Smooth muscle cell (in vitro differentiated cells): ENCODE data around the gene OGA. TPM values are rescaled to one million over a fixed set of nuclear protein-coding genes. Genes with fewer than 3 reads are reported as not detected.

ENCODE experiments used
- DNase-seq: peaks from one replicate; lab custom pipeline; 2025; ENCODE audit not compliant: unreplicated experiment; lab: John Stamatoyannopoulos, UW
- H2AFZ ChIP-seq: fragments of 200-600 bp; sonication (generic); 2 replicates; pipeline ENCODE4 v1.6.0; 2016; ENCODE audit warnings: antibody characterized with exemption, low read depth, mild to moderate bottlenecking
- H3F3A ChIP-seq: fragments of 200-600 bp; sonication (generic); 2 replicates; pipeline ENCODE4 v1.6.0; 2017; ENCODE audit warnings: antibody characterized with exemption, low read depth
- H3K27ac ChIP-seq: fragments of 200-600 bp; sonication (generic); 2 replicates; pipeline ENCODE4 v1.5.1; 2016; ENCODE audit warnings: low read depth, mild to moderate bottlenecking
- H3K27me3 ChIP-seq: fragments of 200-600 bp; sonication (generic); 2 replicates; pipeline ENCODE4 v1.6.1; 2016; ENCODE audit warnings: low read depth, mild to moderate bottlenecking
- H3K36me3 ChIP-seq: fragments of 200-600 bp; sonication (generic); 2 replicates; pipeline ENCODE4 v1.5.1; 2016; ENCODE audit warnings: low read depth
- H3K4me1 ChIP-seq: fragments of 200-600 bp; sonication (generic); 2 replicates; pipeline ENCODE4 v1.5.1; 2016; ENCODE audit warnings: low read depth
- H3K4me2 ChIP-seq: fragments of 200-600 bp; sonication (generic); 2 replicates; pipeline ENCODE4 v1.6.0; 2016; ENCODE audit warnings: mild to moderate bottlenecking
- H3K4me3 ChIP-seq: fragments of 200-600 bp; sonication (generic); 2 replicates; pipeline ENCODE4 v1.5.1; 2016; ENCODE audit warnings: mild to moderate bottlenecking
- H3K79me2 ChIP-seq: fragments of 200-600 bp; sonication (generic); 2 replicates; pipeline ENCODE4 v1.6.0; 2016; ENCODE audit warnings: low read depth, mild to moderate bottlenecking
- H3K9ac ChIP-seq: fragments of 200-600 bp; sonication (generic); 2 replicates; pipeline ENCODE4 v1.6.0; 2016; ENCODE audit warnings: low read depth
- H3K9me3 ChIP-seq: fragments of 200-600 bp; sonication (generic); replicated peaks from 2 replicates; pipeline ENCODE4 v1.5.1; 2016; ENCODE audit warnings: low read depth
- H4K20me1 ChIP-seq: fragments of 200-600 bp; sonication (generic); 2 replicates; pipeline ENCODE4 v1.6.0; 2016; ENCODE audit warnings: low read depth
- WGBS: methylation state at CpG from one replicate; pipeline ENCODE4 v1.1.7; 2016; ENCODE audit warnings: low lambda C conversion rate; 5-methylcytosine and 5-hydroxymethylcytosine counted together
- polyA plus RNA-seq: library from polyadenylated mRNA; unstranded; fragments of >200 nt; fragmentation: Nextera tagmentation; extraction: Ambion mirVana; gene quantifications from 2 replicates; pipeline ENCODE4 v1.2.1, GENCODE V29; 2016
- total RNA-seq: library from RNA; depleted of rRNA; stranded (reverse); fragments of >200 nt; gene quantifications from 2 replicates; pipeline ENCODE4 v1.2.3, GENCODE V29; 2014
- TF ChIP-seq, protein P1 (sequence below): fragments of 200-600 bp; sonication (generic); IDR thresholded peaks from 2 replicates; pipeline ENCODE4 v1.5.1; 2017; ENCODE audit warnings: borderline replicate concordance, mild to moderate bottlenecking, antibody characterized with exemption; ENCODE audit not compliant: insufficient read depth, poor library complexity, severe bottlenecking

The OGA gene
- total and polyA plus RNA-seq, 2 experiments from 2014 or later = 54.8 to 98.6 TPM

DNA sequence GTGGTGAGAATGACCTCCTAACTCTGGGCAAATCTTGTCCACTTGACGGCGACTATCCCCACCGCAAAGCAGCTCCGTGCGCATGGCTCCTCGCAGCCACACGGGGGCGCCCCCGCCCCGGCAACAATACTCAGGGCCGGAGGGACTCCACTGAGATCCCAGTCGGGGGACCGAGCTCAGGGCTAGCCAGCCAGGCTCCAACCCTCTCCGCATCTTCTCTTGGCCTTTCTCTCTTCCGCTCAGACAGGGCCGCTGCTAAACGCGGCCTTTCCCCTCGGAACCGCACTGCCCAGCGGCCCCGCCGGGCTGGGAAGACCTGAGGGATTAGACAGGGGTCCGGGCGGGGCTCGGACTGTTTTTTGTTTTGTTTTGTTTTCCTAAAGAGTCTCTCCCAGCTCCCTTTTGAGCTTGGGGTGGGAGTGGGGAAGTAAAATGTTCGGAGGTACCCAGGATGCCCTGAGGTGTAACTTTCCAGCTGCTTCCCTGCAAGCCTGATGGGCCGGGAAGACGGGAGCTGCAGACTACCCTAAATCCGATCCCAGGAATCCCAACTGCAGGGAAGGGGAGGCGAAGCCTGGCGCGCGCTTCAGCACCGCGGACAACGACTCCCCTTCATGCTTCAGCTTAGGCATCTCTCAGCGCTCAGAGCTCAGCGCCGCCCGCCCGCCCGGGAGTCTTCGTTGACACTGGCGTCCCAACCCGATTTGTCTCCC is 22.7 kb upstream of the OGA start:
- H4K20me1 ChIP-seq = peaks cover 84% of the 10 kb centered on the region
- no peak overlapping the region for H3K27ac ChIP-seq
- WGBS = 5% methylated on average over 46 of the region's 46 CpGs
- no peaks in the 10 kb centered on the region for H3K9me3 ChIP-seq
- H3K4me2 ChIP-seq = peak overlapping the region; percentile 90
- H3K4me3 ChIP-seq = peak overlapping the region; percentile 44
- peaks cover 39% of the 10 kb centered on the region for H3K27me3 ChIP-seq
- no peaks in the 10 kb centered on the region for H3K36me3 ChIP-seq
- no peaks in the 10 kb centered on the region for H3K79me2 ChIP-seq
- TF ChIP-seq, protein P1, sequence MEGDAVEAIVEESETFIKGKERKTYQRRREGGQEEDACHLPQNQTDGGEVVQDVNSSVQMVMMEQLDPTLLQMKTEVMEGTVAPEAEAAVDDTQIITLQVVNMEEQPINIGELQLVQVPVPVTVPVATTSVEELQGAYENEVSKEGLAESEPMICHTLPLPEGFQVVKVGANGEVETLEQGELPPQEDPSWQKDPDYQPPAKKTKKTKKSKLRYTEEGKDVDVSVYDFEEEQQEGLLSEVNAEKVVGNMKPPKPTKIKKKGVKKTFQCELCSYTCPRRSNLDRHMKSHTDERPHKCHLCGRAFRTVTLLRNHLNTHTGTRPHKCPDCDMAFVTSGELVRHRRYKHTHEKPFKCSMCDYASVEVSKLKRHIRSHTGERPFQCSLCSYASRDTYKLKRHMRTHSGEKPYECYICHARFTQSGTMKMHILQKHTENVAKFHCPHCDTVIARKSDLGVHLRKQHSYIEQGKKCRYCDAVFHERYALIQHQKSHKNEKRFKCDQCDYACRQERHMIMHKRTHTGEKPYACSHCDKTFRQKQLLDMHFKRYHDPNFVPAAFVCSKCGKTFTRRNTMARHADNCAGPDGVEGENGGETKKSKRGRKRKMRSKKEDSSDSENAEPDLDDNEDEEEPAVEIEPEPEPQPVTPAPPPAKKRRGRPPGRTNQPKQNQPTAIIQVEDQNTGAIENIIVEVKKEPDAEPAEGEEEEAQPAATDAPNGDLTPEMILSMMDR = peak; percentile 90
- H3K4me1 ChIP-seq = peaks cover 19% of the 10 kb centered on the region
- H3K9ac ChIP-seq = no peak overlapping the region
- no peak overlapping the region for H2AFZ ChIP-seq
- DNase-seq = peak; percentile 54
- no peaks in the 10 kb centered on the region for H3F3A ChIP-seq

DNA sequence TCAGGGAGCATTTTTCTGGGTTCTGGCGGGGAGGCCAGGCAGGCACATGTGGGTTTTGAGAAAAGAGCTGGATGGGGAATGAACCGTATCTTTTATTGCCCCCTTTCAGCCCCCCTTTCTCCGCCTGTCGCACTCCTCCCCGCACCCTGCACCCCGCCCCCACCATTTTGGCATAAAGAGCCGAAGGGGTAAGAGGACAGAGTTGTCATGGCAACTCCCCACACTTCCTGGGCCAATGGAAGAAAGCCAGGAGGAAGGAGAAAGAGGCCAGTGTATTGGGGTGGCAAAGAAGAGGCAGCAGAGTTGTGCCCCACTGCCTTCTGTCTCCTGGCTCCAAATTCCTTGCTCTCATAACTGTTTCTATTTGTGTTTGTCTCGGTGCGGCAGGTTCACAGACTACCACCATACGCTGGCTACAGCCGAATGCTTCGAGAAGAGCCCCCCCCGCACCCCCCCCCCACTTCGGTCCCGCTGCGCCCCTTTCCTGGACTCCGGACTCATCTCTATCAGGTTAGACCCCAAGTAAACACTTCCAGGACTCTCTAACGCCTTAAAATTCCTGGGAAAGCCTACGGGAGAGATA is 21.9 kb upstream of the OGA start:
- Histone ChIP-seq H3K27ac (no peak overlapping the region), H3K27me3 (peaks cover 35% of the 10 kb centered on the region), H3K9ac (no peak overlapping the region), H3K36me3 (no peaks in the 10 kb centered on the region), H3K9me3 (no peaks in the 10 kb centered on the region), H3F3A (no peaks in the 10 kb centered on the region), H3K4me2 (peak overlapping the region; percentile 90), H3K79me2 (no peaks in the 10 kb centered on the region), H3K4me1 (peaks cover 19% of the 10 kb centered on the region), H2AFZ (no peak overlapping the region), H4K20me1 (peaks cover 80% of the 10 kb centered on the region), H3K4me3 (peak overlapping the region; percentile 44)
- TF ChIP-seq, protein P1 = no peak
- DNase-seq = no peak
- 3% methylated on average over 18 of the region's 19 CpGs for WGBS

DNA sequence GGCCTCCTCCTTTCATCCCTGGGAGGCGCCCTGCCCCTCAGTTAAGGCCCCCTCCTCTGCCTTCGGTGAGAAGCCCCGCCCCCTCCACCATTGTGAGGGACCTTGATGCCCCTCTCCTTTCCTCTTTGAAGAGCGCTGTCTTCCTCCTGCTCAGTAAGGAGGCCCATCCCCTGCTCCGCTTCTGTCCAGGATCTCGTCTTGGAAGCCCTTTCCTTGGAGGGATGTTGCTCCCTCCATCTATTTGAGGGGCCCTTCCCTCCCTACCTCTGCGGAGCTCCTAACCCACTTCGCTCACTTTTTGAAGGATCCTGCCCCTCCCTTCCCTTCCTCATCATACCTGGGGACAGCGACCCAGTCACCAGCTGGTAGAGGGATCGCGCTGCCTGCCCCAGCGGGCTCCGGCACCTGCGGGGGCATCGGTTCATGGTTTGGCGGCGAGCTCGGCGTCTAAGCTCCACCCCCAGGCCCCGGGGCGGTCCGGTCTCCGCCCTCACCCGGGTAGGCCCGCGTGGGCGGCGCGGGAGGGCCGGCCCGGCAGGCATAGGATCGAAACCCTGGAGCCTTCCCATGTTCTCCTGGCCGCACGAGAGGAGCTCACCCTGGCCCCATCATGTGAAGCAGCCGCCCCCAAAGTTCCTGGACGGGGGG is 21.3 kb upstream of the OGA start:
- H3F3A ChIP-seq = no peaks in the 10 kb centered on the region
- TF ChIP-seq, protein P1 = no peak
- H3K79me2 ChIP-seq = no peaks in the 10 kb centered on the region
- peaks cover 19% of the 10 kb centered on the region for H3K4me1 ChIP-seq
- H2AFZ ChIP-seq = no peak overlapping the region
- peaks cover 29% of the 10 kb centered on the region for H3K27me3 ChIP-seq
- no peaks in the 10 kb centered on the region for H3K9me3 ChIP-seq
- peaks cover 74% of the 10 kb centered on the region for H4K20me1 ChIP-seq
- no peak for DNase-seq
- WGBS = 9% methylated on average over 21 of the region's 36 CpGs
- H3K36me3 ChIP-seq = no peaks in the 10 kb centered on the region
- H3K4me3 ChIP-seq = peak overlapping the region; percentile 41
- peak overlapping the region; percentile 90 for H3K4me2 ChIP-seq
- no peak overlapping the region for H3K27ac ChIP-seq
- H3K9ac ChIP-seq = no peak overlapping the region
